Femur (tissue), 1 donor: ENCODE data around the gene MSI2.
"Not testable (repeated sequence)": the region's sequence is repeated elsewhere in the genome, so short reads cannot be mapped to it uniquely, and the experiment has no call there.

Experiments
- DNase-seq: peaks from one replicate; pipeline ENCODE4 v3.0.0-alpha.2; 2017

MSI2 gene

DNA sequence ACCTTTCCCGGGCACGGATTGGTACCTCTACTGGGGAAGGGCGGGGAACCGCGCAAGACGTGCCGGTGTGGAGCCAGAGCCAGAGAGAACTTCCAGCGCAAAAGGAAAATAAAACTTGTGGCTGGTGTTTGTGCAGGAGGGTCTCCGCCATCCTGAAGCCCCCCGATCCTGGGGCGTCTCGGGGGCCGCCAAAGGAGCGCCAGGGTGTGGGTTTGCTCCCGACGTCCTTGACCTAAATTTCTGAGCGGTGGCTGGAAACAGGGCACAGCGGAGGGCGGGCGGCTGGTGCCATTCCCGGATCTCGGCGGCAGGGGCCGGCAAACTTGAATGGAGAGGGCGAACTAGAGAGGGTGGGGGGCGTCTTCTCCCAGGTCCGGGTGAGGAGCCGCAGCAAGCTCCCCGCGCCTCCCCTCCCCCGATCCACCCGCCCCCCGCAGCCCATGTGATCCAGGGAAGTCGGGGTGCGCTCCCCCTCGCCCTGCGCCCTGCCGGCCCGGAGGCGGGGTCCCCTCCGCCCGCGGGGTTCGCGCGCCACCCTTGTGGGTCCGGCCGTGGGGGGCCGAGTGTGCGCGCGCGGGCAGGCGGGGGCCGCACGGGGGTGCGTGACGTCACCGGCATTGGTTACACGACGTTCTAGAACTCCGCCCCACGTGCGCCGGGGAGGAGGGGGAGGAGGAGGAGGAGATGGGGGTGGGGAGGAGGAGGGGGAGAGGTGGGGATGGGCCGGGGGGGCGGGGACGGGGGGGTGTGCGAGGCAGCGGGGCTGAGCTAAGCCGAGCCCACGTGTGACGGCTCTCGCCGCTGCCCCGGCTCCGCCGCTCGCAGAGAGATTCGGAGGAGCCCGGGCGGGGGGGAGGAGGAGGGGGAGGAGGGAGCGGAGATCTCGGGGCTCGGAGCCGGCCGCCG lies at the start of gene MSI2:
MSI2 (plus strand) TSS at position 748 of the 906 bp plus-strand sequence. CDS start 220 bp downstream, outside the sequence.
- DNase-seq: peak; percentile 93

GRCh38 chr17:57206928-57207327 lies 49.4 kb upstream of the MSI2 start:
- no peak for DNase-seq

GRCh38 chr17:57207396-57207795 lies 48.9 kb upstream of the MSI2 start:
- no peak for DNase-seq

DNA sequence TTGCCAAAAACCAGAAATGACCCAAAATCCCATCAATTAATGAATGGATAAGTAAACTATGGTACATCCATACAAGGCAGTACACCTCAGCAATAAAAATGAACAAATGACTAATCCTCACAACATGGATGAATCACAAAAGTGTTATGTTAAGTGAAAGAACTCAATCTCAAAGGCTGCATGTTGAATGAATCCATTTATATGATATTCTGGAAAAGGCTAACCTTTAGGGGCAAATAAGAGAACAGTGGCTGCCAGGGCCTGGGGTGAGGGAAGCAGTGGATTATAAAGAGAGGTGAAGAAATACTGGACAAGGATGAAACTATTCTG lies 46.1 kb upstream of the MSI2 start:
- DNase-seq: no peak

DNA sequence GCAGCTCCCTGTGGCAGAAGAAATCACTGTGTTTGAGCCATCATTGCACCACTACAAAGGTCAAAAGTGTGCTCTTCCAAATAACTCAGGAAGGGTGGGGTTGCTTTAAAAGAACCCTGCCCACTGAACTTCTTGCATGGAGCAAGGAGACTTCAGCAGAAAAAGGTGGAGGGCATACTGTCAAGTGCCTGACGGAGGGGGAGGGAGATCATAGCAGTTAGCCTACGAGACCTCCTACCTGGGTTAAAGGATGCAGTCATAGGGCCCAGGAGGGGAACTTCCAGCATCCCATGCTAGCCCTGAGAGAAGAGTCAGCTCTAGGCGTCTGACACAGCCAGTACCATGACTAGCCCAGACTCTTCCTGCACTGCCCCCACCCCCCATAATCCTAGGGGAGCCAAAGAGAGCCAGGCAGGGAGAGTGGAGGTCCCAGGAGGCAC lies 45.3 kb upstream of the MSI2 start:
- no peak for DNase-seq

DNA sequence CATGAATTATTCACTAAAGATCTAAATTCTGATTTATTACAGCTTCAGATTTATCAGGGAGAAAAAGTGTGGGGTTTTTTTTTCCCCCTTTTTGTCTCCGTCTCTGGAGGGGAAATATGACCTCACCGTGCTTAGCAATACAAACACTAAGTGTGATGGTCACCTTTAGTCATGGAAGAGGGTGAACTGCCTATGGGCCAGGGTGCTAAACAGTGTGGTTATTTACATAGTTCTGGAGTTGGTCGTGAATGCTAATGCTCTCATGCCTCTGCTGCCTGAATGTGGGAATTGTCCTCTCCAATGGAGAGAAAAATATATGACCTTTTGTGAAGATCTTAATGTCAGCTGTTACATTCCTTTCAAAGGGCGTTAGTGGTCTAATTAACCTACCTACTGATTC lies 44.8 kb upstream of the MSI2 start:
- DNase-seq: no peak

- DNase-seq: no peak
Observed at GRCh38 chr17:57213180-57213825, 43.0 kb upstream of the MSI2 start.

- DNase-seq: no peak
Observed at GRCh38 chr17:57215317-57215716, 41.0 kb upstream of the MSI2 start.

GRCh38 chr17:57221366-57222350 lies 34.7 kb upstream of the MSI2 start:
- no peak for DNase-seq

DNA sequence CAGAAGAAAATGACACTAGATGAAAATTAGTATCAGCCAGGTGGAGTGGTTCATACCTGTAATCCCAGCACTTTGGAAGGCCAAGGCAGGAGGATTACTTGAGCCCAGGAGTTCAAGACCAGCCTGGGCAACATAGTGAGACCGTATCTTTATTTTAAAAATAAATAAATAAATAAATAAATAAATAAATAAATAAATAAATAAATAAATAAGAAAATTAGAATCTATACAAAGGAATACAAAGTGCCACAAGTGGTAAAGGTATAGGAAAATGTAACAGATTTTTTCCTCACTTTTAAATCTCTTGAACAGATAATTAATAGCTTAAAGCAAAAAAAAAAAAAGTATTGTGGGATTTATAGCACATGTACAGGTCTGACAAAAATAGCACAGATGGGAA lies 33.9 kb upstream of the MSI2 start:
- not testable (repeated sequence) for DNase-seq

DNA sequence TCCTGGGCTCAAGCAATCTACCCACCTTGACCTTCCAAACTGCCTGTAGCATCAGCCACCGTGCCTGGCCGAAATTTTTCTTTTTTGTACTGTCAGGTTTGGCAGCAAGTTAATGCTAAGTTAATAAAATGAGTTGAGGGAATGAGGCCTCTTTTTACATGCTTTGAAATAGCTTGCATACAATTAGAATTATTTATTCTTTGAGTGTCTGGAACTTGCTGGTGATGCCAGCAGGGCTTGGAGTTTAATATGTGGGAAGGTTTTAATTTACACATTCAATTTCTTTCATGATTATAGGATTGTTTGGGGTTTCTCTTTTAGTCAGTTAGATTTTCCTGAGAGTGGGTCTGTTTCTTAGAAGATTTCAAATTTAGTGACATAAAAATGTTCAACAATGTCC lies 31.2 kb upstream of the MSI2 start:
- no peak for DNase-seq

DNA sequence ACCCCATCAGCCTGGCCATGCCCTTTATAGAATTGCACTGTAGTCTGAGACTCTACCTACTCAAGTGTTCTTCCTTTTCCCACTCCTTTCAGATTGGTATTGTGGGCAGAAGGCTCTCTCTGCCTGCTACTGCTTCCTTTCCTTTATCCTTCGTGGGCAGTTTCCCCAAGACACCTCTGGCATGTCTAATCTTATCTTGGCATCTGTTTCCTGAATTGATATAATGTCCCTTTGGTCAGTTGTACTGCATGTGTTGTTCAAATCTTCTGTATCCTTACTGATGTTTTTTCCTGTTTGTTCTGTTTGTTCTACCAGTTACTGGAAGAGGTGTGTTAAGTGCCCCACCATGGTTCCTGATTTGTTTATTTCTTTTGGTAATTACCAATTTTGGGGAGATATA lies 29.5 kb upstream of the MSI2 start:
- no peak for DNase-seq

- DNase-seq: no peak
Observed at GRCh38 chr17:57228911-57229310, 27.4 kb upstream of the MSI2 start.

DNA sequence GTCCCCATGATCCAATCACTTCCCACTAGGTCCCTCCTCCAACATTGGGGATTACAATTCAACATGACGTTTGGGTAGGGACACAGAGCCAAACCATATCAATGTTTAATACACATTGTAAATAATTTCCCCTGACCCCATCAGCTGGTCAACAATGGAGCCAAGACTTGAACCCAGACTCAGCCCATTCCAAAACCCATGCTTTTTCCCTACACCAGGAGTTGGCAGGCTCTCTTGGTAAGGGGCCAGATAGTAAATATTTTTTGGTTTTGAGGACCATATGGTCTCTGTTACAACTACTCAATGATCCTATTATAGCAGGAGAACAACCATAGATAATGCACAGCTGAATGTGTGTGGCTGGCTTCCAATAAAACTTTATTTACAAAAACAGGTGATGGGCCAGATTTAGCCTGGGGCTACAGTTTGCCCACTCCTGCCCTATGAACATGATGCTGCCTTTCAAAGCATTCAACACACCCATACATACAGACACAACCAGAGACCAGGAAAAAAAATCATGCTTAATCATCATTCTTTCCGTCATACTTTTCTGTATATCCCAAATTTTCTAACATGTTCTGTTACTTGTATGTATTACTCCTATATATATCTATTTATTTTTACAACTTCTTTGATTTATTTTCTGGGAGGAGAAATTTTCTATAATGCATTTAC lies 22.1 kb upstream of the MSI2 start:
- DNase-seq: no peak

- DNase-seq: no peak
Observed at GRCh38 chr17:57234739-57235092, 21.6 kb upstream of the MSI2 start.

DNA sequence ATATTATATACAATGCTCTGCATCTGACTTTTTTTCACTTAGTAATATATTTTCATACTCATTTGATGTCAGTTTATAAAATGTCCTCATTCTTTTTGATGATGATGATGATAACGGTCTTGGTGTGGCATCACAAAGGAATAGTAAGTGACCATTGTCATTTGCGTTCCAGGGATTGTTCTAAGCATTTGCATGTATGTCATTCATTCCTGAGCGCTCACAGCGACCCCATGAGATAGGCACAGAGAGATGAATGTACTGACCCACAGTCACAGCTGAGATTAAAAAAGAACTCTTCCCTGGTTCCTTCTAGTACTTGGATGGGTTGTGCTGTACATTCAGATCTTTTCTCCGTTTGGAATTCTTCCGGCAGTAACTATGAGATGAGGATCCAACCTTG lies 21.2 kb upstream of the MSI2 start:
- no peak for DNase-seq

GRCh38 chr17:57236686-57237299 lies 19.5 kb upstream of the MSI2 start:
- no peak for DNase-seq

DNA sequence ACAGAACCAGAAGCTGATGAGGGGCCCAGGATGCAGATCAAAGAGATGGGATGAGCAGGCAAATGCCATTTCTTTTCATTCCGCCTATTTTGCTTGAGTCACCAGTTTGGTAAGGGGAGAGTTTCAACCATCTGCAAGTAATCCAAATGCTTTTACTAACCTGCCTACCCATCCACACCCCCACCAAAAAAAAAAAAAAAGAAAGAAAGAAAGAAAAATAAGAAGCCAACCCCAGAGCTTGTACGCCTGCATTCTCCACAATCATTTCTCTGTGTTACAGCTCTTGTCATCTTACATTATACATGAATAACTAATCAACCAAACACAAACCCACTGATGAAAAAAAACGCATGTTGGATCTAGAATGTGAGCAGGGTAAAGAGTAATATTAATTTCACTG lies 15.7 kb upstream of the MSI2 start:
- DNase-seq: no peak

GRCh38 chr17:57242148-57242547 lies 14.2 kb upstream of the MSI2 start:
- DNase-seq: peak; percentile 24

GRCh38 chr17:57243171-57243622 lies 13.1 kb upstream of the MSI2 start:
- peak; percentile 67 for DNase-seq

DNA sequence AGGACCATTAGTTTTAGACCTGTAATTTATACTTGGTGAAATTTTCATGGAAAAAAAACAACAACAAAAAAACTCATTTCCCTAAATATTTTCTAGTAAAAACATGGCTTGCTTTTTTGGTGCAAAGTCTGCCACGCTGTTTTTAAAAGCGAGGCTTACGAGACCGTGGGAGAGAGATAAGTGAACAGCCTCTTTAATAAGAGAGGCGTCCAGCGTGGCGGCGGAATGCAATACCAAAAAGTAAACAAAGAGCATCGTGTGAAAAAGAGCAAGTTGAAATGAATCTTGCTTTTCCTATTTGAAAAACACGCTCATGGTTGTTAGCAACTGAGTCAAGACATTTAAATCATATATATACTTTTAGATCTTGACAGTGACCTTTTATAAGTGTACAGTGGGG lies 10.5 kb upstream of the MSI2 start:
- no peak for DNase-seq

DNA sequence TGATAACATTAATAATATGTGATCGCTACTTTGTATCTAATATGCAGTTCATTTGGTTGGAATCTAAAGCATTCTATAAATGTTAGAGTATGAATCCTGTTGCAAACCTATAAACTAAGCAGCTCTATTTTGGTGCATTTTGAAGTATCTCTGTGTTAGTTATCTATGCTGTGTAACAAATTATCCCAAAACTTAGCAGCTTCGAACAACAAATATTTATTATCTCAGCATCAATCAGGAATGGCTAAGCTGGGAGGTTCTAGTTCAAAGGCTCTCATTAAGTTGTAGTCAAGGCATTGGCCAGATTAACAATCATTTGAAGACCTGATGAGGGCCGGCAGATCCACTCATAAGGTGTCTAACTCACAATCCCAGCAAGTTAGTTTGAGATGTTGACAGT lies 10.1 kb upstream of the MSI2 start:
- no peak for DNase-seq
